HG02852 (cell line): ENCODE measurements around the gene KCNG3.

ENCODE experiments used
- ATAC-seq: cut with Tn5 transposase; IDR thresholded peaks from one replicate; pipeline ENCODE4 v1.9.1; 2021; ENCODE audit warnings: mild to moderate bottlenecking, moderate library complexity; ENCODE audit not compliant: unreplicated experiment

Gene KCNG3

GRCh38 chr2:42486145-42486906 lies 7.5 kb downstream of the KCNG3 start:
- no peak for ATAC-seq

- no peak for ATAC-seq
Measured at GRCh38 chr2:42480402-42480801, 13.4 kb downstream of the KCNG3 start.

- no peak for ATAC-seq
Measured at GRCh38 chr2:42474765-42475454, 18.9 kb downstream of the KCNG3 start.

- ATAC-seq: no peak
Measured at GRCh38 chr2:42470706-42471105, 23.1 kb downstream of the KCNG3 start.

- no peak for ATAC-seq
Measured at GRCh38 chr2:42464631-42465030, 29.2 kb downstream of the KCNG3 start.

- no peak for ATAC-seq
Measured at GRCh38 chr2:42463570-42463969, 30.2 kb downstream of the KCNG3 start.

GRCh38 chr2:42459296-42459695 lies 34.5 kb downstream of the KCNG3 start:
- ATAC-seq: no peak

GRCh38 chr2:42458396-42458795 lies 35.4 kb downstream of the KCNG3 start:
- ATAC-seq: no peak

GRCh38 chr2:42457011-42457410 lies 36.8 kb downstream of the KCNG3 start:
- ATAC-seq: no peak

- ATAC-seq: no peak
Measured at GRCh38 chr2:42456126-42456839, 37.5 kb downstream of the KCNG3 start.

GRCh38 chr2:42452545-42452944 lies 41.2 kb downstream of the KCNG3 start:
- ATAC-seq: no peak

- ATAC-seq: no peak
Measured at GRCh38 chr2:42450136-42450535, 43.6 kb downstream of the KCNG3 start.

GRCh38 chr2:42449163-42450087 lies 44.4 kb downstream of the KCNG3 start:
- no peak for ATAC-seq

GRCh38 chr2:42448163-42448562 lies 45.6 kb downstream of the KCNG3 start:
- ATAC-seq: no peak

GRCh38 chr2:42446503-42447271 lies 47.1 kb downstream of the KCNG3 start:
- no peak for ATAC-seq

- no peak for ATAC-seq
Measured at GRCh38 chr2:42443718-42444399, 49.9 kb downstream of the KCNG3 start.

GRCh38 chr2:42442774-42443173 lies 51.0 kb downstream of the KCNG3 start:
- ATAC-seq: no peak

GRCh38 chr2:42438685-42439084 lies 55.1 kb downstream of the KCNG3 start:
- ATAC-seq: no peak

GRCh38 chr2:42436370-42436769 lies 57.4 kb downstream of the KCNG3 start:
- no peak for ATAC-seq
